H1 (cell line): ENCODE data around the gene ANKRD13C. TPM values are rescaled to one million over a fixed set of nuclear protein-coding genes. Genes with fewer than 3 reads are reported as not detected.

Experiments used
- SP2 ChIP-seq: IDR thresholded peaks from 2 replicates; pipeline ENCODE4 v1.6.1; 2012; ENCODE audit warnings: mild to moderate bottlenecking, low read length, inconsistent platforms
- polyA plus RNA-seq, 7 experiments: library from polyadenylated mRNA; depleted of rRNA in 3 of 7; stranded (reverse) in 5 of 7; unstranded in 2 of 7; fragments of >200 nt in 5 of 7; fragments of 200-250 nt in 2 of 7; gene quantifications; 1 replicate in 5 of 7; 2 replicates in 1 of 7; 4 replicates in 1 of 7; pipeline versions ENCODE4 v1.2.1 to v1.2.3, GENCODE V29; 2011 to 2013; ENCODE audit warnings: missing spikeins in 2 of 7, mixed read lengths in 2 of 7
- total RNA-seq: library from RNA; stranded (reverse); fragmentation: NEBNext Ultra II Directional; extraction: Animal tissue kit (Norgen Biotek cat#: 25700); gene quantifications from 2 replicates; pipeline ENCODE4 v1.2.1, GENCODE V29; 2021
- TF ChIP-seq, protein P1 (sequence below): fragments of 300-600 bp; sonication (generic); IDR thresholded peaks from 2 replicates; pipeline ENCODE4 v1.7.1; 2012; ENCODE audit warnings: low read length, moderate library complexity, mild to moderate bottlenecking, inconsistent platforms; ENCODE audit not compliant: insufficient replicate concordance

ANKRD13C gene
- total and polyA plus RNA-seq, 2 of the 8 experiments (the other 6 are each of a cell fraction or from before 2014, with no cell fraction given) = 4.8 to 21.7 TPM

DNA sequence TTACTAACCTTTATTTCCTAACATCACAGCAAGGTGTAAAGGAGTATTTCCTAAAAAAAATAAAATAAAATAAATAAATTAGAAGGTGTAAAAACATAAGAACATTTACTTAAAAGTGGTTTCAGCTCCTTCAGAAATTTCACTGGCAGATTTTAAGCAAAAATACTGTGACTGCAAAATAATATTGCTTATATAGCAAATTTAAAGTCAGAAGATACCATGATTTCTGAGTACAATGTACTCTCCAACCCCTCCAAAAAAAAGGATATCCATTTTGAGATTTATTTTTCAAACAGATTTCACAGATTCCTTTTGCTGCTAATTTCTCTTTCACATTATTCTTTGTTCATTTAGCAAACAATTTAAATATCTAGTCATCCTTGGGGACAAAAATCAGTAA, 18.5 kb downstream of the ANKRD13C start (continued):
- TF ChIP-seq, protein P1, sequence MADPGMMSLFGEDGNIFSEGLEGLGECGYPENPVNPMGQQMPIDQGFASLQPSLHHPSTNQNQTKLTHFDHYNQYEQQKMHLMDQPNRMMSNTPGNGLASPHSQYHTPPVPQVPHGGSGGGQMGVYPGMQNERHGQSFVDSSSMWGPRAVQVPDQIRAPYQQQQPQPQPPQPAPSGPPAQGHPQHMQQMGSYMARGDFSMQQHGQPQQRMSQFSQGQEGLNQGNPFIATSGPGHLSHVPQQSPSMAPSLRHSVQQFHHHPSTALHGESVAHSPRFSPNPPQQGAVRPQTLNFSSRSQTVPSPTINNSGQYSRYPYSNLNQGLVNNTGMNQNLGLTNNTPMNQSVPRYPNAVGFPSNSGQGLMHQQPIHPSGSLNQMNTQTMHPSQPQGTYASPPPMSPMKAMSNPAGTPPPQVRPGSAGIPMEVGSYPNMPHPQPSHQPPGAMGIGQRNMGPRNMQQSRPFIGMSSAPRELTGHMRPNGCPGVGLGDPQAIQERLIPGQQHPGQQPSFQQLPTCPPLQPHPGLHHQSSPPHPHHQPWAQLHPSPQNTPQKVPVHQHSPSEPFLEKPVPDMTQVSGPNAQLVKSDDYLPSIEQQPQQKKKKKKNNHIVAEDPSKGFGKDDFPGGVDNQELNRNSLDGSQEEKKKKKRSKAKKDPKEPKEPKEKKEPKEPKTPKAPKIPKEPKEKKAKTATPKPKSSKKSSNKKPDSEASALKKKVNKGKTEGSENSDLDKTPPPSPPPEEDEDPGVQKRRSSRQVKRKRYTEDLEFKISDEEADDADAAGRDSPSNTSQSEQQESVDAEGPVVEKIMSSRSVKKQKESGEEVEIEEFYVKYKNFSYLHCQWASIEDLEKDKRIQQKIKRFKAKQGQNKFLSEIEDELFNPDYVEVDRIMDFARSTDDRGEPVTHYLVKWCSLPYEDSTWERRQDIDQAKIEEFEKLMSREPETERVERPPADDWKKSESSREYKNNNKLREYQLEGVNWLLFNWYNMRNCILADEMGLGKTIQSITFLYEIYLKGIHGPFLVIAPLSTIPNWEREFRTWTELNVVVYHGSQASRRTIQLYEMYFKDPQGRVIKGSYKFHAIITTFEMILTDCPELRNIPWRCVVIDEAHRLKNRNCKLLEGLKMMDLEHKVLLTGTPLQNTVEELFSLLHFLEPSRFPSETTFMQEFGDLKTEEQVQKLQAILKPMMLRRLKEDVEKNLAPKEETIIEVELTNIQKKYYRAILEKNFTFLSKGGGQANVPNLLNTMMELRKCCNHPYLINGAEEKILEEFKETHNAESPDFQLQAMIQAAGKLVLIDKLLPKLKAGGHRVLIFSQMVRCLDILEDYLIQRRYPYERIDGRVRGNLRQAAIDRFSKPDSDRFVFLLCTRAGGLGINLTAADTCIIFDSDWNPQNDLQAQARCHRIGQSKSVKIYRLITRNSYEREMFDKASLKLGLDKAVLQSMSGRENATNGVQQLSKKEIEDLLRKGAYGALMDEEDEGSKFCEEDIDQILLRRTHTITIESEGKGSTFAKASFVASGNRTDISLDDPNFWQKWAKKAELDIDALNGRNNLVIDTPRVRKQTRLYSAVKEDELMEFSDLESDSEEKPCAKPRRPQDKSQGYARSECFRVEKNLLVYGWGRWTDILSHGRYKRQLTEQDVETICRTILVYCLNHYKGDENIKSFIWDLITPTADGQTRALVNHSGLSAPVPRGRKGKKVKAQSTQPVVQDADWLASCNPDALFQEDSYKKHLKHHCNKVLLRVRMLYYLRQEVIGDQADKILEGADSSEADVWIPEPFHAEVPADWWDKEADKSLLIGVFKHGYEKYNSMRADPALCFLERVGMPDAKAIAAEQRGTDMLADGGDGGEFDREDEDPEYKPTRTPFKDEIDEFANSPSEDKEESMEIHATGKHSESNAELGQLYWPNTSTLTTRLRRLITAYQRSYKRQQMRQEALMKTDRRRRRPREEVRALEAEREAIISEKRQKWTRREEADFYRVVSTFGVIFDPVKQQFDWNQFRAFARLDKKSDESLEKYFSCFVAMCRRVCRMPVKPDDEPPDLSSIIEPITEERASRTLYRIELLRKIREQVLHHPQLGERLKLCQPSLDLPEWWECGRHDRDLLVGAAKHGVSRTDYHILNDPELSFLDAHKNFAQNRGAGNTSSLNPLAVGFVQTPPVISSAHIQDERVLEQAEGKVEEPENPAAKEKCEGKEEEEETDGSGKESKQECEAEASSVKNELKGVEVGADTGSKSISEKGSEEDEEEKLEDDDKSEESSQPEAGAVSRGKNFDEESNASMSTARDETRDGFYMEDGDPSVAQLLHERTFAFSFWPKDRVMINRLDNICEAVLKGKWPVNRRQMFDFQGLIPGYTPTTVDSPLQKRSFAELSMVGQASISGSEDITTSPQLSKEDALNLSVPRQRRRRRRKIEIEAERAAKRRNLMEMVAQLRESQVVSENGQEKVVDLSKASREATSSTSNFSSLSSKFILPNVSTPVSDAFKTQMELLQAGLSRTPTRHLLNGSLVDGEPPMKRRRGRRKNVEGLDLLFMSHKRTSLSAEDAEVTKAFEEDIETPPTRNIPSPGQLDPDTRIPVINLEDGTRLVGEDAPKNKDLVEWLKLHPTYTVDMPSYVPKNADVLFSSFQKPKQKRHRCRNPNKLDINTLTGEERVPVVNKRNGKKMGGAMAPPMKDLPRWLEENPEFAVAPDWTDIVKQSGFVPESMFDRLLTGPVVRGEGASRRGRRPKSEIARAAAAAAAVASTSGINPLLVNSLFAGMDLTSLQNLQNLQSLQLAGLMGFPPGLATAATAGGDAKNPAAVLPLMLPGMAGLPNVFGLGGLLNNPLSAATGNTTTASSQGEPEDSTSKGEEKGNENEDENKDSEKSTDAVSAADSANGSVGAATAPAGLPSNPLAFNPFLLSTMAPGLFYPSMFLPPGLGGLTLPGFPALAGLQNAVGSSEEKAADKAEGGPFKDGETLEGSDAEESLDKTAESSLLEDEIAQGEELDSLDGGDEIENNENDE = no peak
- TF ChIP-seq SP2 = no peak
